Measurements from ENCODE around the gene LARP4B.

Gene LARP4B

GRCh38 chr10:870564-871166 lies 60.8 kb downstream of the LARP4B start:
- no CpG with 5 or more reads among the region's 7 CpGs for WGBS (ENCODE audit: insufficient coverage, insufficient read length)
- Histone ChIP-seq H3K9me3 (ENCODE audit: control insufficient read depth, insufficient read depth, low read length) (no peaks in the 10 kb centered on the region), H3K27ac (ENCODE audit: low read length) (no peak overlapping the region), H3K4me1 (ENCODE audit: control insufficient read depth, insufficient read depth, low read length) (no peaks in the 10 kb centered on the region), H3K36me3 (ENCODE audit: control insufficient read depth, insufficient read depth, low read length) (no peaks in the 10 kb centered on the region; the same call in 1 of the 2 replicates), H3K27me3 (ENCODE audit: control insufficient read depth, insufficient read depth, low read length) (no peaks in the 10 kb centered on the region), H3K4me3 (ENCODE audit: low read length) (no peak overlapping the region)
- DNase-seq (ENCODE audit: low read depth, low spot score), result no peak

- H3K27ac ChIP-seq (ENCODE audit: low read length), result no peak overlapping the region
- no peaks in the 10 kb centered on the region for H3K9me3 ChIP-seq (ENCODE audit: control insufficient read depth, insufficient read depth, low read length)
- no peak for DNase-seq (ENCODE audit: low read depth, low spot score)
- H3K27me3 ChIP-seq (ENCODE audit: control insufficient read depth, insufficient read depth, low read length), result no peaks in the 10 kb centered on the region
- no peaks in the 10 kb centered on the region; the same call in 1 of the 2 replicates for H3K36me3 ChIP-seq (ENCODE audit: control insufficient read depth, insufficient read depth, low read length)
- H3K4me3 ChIP-seq (ENCODE audit: low read length), result no peak overlapping the region
- H3K4me1 ChIP-seq (ENCODE audit: control insufficient read depth, insufficient read depth, low read length), result no peaks in the 10 kb centered on the region
- WGBS (ENCODE audit: insufficient coverage, insufficient read length), result no CpG with 5 or more reads among the region's 3 CpGs
Measured at GRCh38 chr10:869171-869570, 62.3 kb downstream of the LARP4B start.

- Histone ChIP-seq H3K4me3 (ENCODE audit: low read length) (no peak overlapping the region), H3K27ac (ENCODE audit: low read length) (no peak overlapping the region), H3K36me3 (ENCODE audit: control insufficient read depth, insufficient read depth, low read length) (no peaks in the 10 kb centered on the region; the same call in 1 of the 2 replicates), H3K9me3 (ENCODE audit: control insufficient read depth, insufficient read depth, low read length) (no peaks in the 10 kb centered on the region), H3K4me1 (ENCODE audit: control insufficient read depth, insufficient read depth, low read length) (no peaks in the 10 kb centered on the region), H3K27me3 (ENCODE audit: control insufficient read depth, insufficient read depth, low read length) (no peaks in the 10 kb centered on the region)
- no peak for DNase-seq (ENCODE audit: low read depth, low spot score)
- WGBS (ENCODE audit: insufficient coverage, insufficient read length), result no CpG with 5 or more reads among the region's 6 CpGs
Measured at GRCh38 chr10:867807-868206, 63.7 kb downstream of the LARP4B start.

- H3K4me1 ChIP-seq (ENCODE audit: control insufficient read depth, insufficient read depth, low read length), result no peaks in the 10 kb centered on the region
- DNase-seq (ENCODE audit: low read depth, low spot score), result no peak
- no peaks in the 10 kb centered on the region; the same call in 1 of the 2 replicates for H3K36me3 ChIP-seq (ENCODE audit: control insufficient read depth, insufficient read depth, low read length)
- H3K9me3 ChIP-seq (ENCODE audit: control insufficient read depth, insufficient read depth, low read length), result no peaks in the 10 kb centered on the region
- no peak overlapping the region for H3K27ac ChIP-seq (ENCODE audit: low read length)
- no CpG with 5 or more reads among the region's 4 CpGs for WGBS (ENCODE audit: insufficient coverage, insufficient read length)
- no peaks in the 10 kb centered on the region for H3K27me3 ChIP-seq (ENCODE audit: control insufficient read depth, insufficient read depth, low read length)
- no peak overlapping the region for H3K4me3 ChIP-seq (ENCODE audit: low read length)
Measured at GRCh38 chr10:866577-866941, 64.9 kb downstream of the LARP4B start.

GRCh38 chr10:865924-866576 lies 65.5 kb downstream of the LARP4B start:
- no CpG with 5 or more reads among the region's 8 CpGs for WGBS (ENCODE audit: insufficient coverage, insufficient read length)
- Histone ChIP-seq H3K9me3 (ENCODE audit: control insufficient read depth, insufficient read depth, low read length) (no peaks in the 10 kb centered on the region), H3K4me1 (ENCODE audit: control insufficient read depth, insufficient read depth, low read length) (no peaks in the 10 kb centered on the region), H3K36me3 (ENCODE audit: control insufficient read depth, insufficient read depth, low read length) (no peaks in the 10 kb centered on the region; the same call in 1 of the 2 replicates), H3K4me3 (ENCODE audit: low read length) (no peak overlapping the region), H3K27me3 (ENCODE audit: control insufficient read depth, insufficient read depth, low read length) (no peaks in the 10 kb centered on the region), H3K27ac (ENCODE audit: low read length) (no peak overlapping the region)
- DNase-seq (ENCODE audit: low read depth, low spot score), result no peak

GRCh38 chr10:865257-865656 lies 66.2 kb downstream of the LARP4B start:
- Histone ChIP-seq H3K9me3 (ENCODE audit: control insufficient read depth, insufficient read depth, low read length) (no peaks in the 10 kb centered on the region), H3K4me1 (ENCODE audit: control insufficient read depth, insufficient read depth, low read length) (no peaks in the 10 kb centered on the region), H3K27ac (ENCODE audit: low read length) (no peak overlapping the region), H3K27me3 (ENCODE audit: control insufficient read depth, insufficient read depth, low read length) (no peaks in the 10 kb centered on the region), H3K36me3 (ENCODE audit: control insufficient read depth, insufficient read depth, low read length) (no peaks in the 10 kb centered on the region; the same call in 1 of the 2 replicates), H3K4me3 (ENCODE audit: low read length) (no peak overlapping the region)
- WGBS (ENCODE audit: insufficient coverage, insufficient read length), result no CpG with 5 or more reads among the region's 8 CpGs
- DNase-seq (ENCODE audit: low read depth, low spot score), result peak; percentile 20

GRCh38 chr10:860519-860918 lies 71.0 kb downstream of the LARP4B start:
- H3K36me3 ChIP-seq (ENCODE audit: control insufficient read depth, insufficient read depth, low read length), result no peaks in the 10 kb centered on the region; the same call in 1 of the 2 replicates
- DNase-seq (ENCODE audit: low read depth, low spot score), result no peak
- H3K27me3 ChIP-seq (ENCODE audit: control insufficient read depth, insufficient read depth, low read length), result no peaks in the 10 kb centered on the region
- no peak overlapping the region for H3K4me3 ChIP-seq (ENCODE audit: low read length)
- no CpG with 5 or more reads among the region's 4 CpGs for WGBS (ENCODE audit: insufficient coverage, insufficient read length)
- no peaks in the 10 kb centered on the region for H3K9me3 ChIP-seq (ENCODE audit: control insufficient read depth, insufficient read depth, low read length)
- no peaks in the 10 kb centered on the region; the same call in 1 of the 2 replicates for H3K4me1 ChIP-seq (ENCODE audit: control insufficient read depth, insufficient read depth, low read length)
- H3K27ac ChIP-seq (ENCODE audit: low read length), result no peak overlapping the region

- no peak for DNase-seq (ENCODE audit: low read depth, low spot score)
- Histone ChIP-seq H3K9me3 (ENCODE audit: control insufficient read depth, insufficient read depth, low read length) (no peaks in the 10 kb centered on the region), H3K27me3 (ENCODE audit: control insufficient read depth, insufficient read depth, low read length) (no peaks in the 10 kb centered on the region), H3K36me3 (ENCODE audit: control insufficient read depth, insufficient read depth, low read length) (no peaks in the 10 kb centered on the region; the same call in 1 of the 2 replicates), H3K4me3 (ENCODE audit: low read length) (no peak overlapping the region), H3K4me1 (ENCODE audit: control insufficient read depth, insufficient read depth, low read length) (no peaks in the 10 kb centered on the region; the same call in 1 of the 2 replicates), H3K27ac (ENCODE audit: low read length) (no peak overlapping the region)
- WGBS (ENCODE audit: insufficient coverage, insufficient read length), result no CpG with 5 or more reads among the region's 11 CpGs
Measured at GRCh38 chr10:856416-857157, 74.9 kb downstream of the LARP4B start.

GRCh38 chr10:855671-856070 lies 75.8 kb downstream of the LARP4B start:
- no peaks in the 10 kb centered on the region for H3K27me3 ChIP-seq (ENCODE audit: control insufficient read depth, insufficient read depth, low read length)
- no peak for DNase-seq (ENCODE audit: low read depth, low spot score)
- H3K9me3 ChIP-seq (ENCODE audit: control insufficient read depth, insufficient read depth, low read length), result no peaks in the 10 kb centered on the region
- no CpG with 5 or more reads among the region's 5 CpGs for WGBS (ENCODE audit: insufficient coverage, insufficient read length)
- no peak overlapping the region for H3K4me3 ChIP-seq (ENCODE audit: low read length)
- no peak overlapping the region for H3K27ac ChIP-seq (ENCODE audit: low read length)
- no peaks in the 10 kb centered on the region; the same call in 1 of the 2 replicates for H3K36me3 ChIP-seq (ENCODE audit: control insufficient read depth, insufficient read depth, low read length)
- H3K4me1 ChIP-seq (ENCODE audit: control insufficient read depth, insufficient read depth, low read length), result no peaks in the 10 kb centered on the region; the same call in 1 of the 2 replicates

- H3K27me3 ChIP-seq (ENCODE audit: control insufficient read depth, insufficient read depth, low read length), result no peaks in the 10 kb centered on the region
- H3K4me3 ChIP-seq (ENCODE audit: low read length), result no peak overlapping the region
- DNase-seq (ENCODE audit: low read depth, low spot score), result no peak
- no peaks in the 10 kb centered on the region for H3K9me3 ChIP-seq (ENCODE audit: control insufficient read depth, insufficient read depth, low read length)
- H3K27ac ChIP-seq (ENCODE audit: low read length), result no peak overlapping the region
- no peaks in the 10 kb centered on the region; the same call in 1 of the 2 replicates for H3K36me3 ChIP-seq (ENCODE audit: control insufficient read depth, insufficient read depth, low read length)
- WGBS (ENCODE audit: insufficient coverage, insufficient read length), result no CpG with 5 or more reads among the region's 1 CpG
- H3K4me1 ChIP-seq (ENCODE audit: control insufficient read depth, insufficient read depth, low read length), result no peaks in the 10 kb centered on the region; the same call in 1 of the 2 replicates
Measured at GRCh38 chr10:855079-855478, 76.4 kb downstream of the LARP4B start.
